GM19372 (cell line): ENCODE data around the gene ACOX3.
"Not testable (repeated sequence)": the region's sequence is repeated elsewhere in the genome, so short reads cannot be mapped to it uniquely, and the experiment has no call there.

Experiments
- ATAC-seq: cut with Tn5 transposase; IDR thresholded peaks from one replicate; pipeline ENCODE4 v1.9.1; 2021; ENCODE audit warnings: mild to moderate bottlenecking, low read depth, moderate library complexity; ENCODE audit not compliant: unreplicated experiment

Gene ACOX3

GRCh38 chr4:8435656-8436121 is 4.8 kb downstream of the ACOX3 start:
- ATAC-seq = peak; percentile 52

GRCh38 chr4:8434251-8435073 is 6.1 kb downstream of the ACOX3 start:
- no peak for ATAC-seq

GRCh38 chr4:8433136-8433535 is 7.4 kb downstream of the ACOX3 start:
- ATAC-seq = no peak

- ATAC-seq = no peak
Observed at GRCh38 chr4:8431553-8431952, 9.0 kb downstream of the ACOX3 start.

- peak; percentile 89 for ATAC-seq
Observed at GRCh38 chr4:8428288-8429097, 12.0 kb downstream of the ACOX3 start.

GRCh38 chr4:8427761-8428287 is 12.7 kb downstream of the ACOX3 start:
- ATAC-seq = peak; percentile 56

GRCh38 chr4:8427262-8427661 is 13.3 kb downstream of the ACOX3 start:
- ATAC-seq = no peak

GRCh38 chr4:8422786-8423185 is 17.7 kb downstream of the ACOX3 start:
- ATAC-seq = no peak

- no peak for ATAC-seq
Observed at GRCh38 chr4:8422327-8422726, 18.2 kb downstream of the ACOX3 start.

- not testable (repeated sequence) for ATAC-seq
Observed at GRCh38 chr4:8420151-8420550, 20.4 kb downstream of the ACOX3 start.

- ATAC-seq = peak; percentile 92
Observed at GRCh38 chr4:8419222-8420041, 21.1 kb downstream of the ACOX3 start.

GRCh38 chr4:8417071-8417614 is 23.4 kb downstream of the ACOX3 start:
- ATAC-seq = no peak

GRCh38 chr4:8414377-8414776 is 26.1 kb downstream of the ACOX3 start:
- no peak for ATAC-seq

GRCh38 chr4:8412288-8412687 is 28.2 kb downstream of the ACOX3 start:
- ATAC-seq = no peak

GRCh38 chr4:8411351-8412180 is 29.0 kb downstream of the ACOX3 start:
- ATAC-seq = no peak

- ATAC-seq = no peak
Observed at GRCh38 chr4:8410641-8411271, 29.8 kb downstream of the ACOX3 start.

- ATAC-seq = no peak
Observed at GRCh38 chr4:8410066-8410625, 30.4 kb downstream of the ACOX3 start.

- ATAC-seq = no peak
Observed at GRCh38 chr4:8409264-8410065, 31.1 kb downstream of the ACOX3 start.
